Stimulated activated CD4-positive, alpha-beta T cell treated with anti-CD3 and anti-CD28 coated beads, Interleukin-1b, Interleukin-23, amount 100 ng/mL, for 24 hours (primary cell): ENCODE measurements around the gene PGAM4.
"Not testable (repeated sequence)": the region's sequence is repeated elsewhere in the genome, so short reads cannot be mapped to it uniquely, and the experiment has no call there.

Experiments used
- DNase-seq, 4 experiments: peaks; one replicate each; pipeline ENCODE4 v3.0.0-alpha.2; 2020; ENCODE audit warnings: low read depth in 4 of 4, low spot score in 1 of 4

PGAM4 gene

GRCh38 chrX:77969538-77969937, at the start of gene PGAM4:
Gene PGAM4 (minus strand): TSS chrX:77969638. CDS start chrX:77969638, 0 bp downstream.
- DNase-seq: no peak

DNA sequence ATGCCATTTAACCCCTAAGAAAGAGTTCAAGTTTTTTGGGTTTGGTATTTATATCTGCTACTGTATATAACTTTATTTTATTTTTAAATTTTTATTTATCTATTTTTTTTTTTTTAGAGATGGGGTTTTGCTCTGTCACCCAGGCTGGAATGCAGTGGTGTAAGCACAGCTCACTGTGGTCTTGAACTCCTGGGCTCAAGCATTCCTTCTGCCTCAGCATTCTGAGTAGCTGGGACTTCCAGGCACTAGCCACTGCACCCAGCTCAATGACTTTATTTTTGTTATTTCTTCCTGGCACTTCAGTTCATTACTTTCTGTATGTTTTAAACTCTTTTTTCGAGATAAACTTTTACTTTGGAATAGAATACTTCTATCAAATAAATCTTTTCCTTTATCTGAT, 42.4 kb upstream of the PGAM4 start:
- DNase-seq: no peak

DNA sequence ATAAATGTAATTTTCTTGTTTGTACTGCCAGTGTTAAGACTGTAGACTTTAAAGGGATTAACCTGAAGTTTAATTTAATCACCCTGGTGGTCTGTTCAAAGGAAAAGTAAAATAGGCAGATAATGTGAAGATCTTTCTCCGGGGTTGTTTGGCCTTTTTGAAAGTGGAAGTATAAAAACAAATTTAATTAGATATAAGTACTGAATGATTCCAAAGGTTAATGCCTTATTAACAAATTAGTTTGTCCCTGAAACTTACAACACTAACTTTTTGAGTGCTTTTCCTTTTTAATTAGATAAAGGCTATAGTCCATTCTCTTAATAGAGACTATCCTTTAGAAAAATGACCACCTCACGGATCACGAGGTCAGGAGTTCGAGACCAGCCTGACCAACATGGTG, 10.4 kb upstream of the PGAM4 start:
- DNase-seq: no peak

DNA sequence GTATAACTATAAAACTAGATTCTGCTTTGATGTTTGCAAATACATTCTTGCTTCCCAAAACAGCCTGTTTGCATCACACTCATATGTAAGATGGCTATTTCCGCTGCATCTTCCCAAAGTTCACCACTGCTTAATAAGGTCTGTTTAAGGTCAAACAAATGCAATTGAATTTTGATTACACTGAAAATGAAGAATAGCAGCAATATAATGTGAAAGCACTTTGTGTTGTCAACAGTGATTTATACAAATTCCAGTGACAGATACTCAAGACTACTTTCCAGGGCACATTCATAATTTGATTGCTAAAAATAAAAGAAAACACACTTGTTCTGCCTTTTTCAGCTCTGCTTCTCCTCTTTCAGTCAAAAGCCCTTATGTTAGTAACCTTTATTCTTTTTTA, 8.1 kb upstream of the PGAM4 start:
- DNase-seq: no peak

DNA sequence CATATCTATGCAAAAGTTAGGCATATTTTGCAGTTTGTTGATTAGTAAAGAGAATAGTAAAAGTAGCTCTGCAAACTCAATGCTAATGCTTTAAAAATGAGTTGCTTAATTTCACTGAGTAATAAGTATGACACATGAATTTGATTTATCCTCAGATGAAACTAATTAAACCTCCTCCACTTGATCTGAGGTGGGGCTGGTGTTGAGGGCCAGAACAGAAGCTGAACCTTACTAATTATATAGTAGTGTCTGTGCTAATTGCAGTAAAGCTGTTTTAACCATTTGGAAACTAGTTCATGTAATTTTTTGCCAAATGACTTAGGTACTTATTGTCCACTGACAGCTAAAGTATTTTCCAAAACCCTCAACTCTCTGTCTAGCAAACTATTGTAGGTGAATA, 7.7 kb upstream of the PGAM4 start:
- no peak for DNase-seq

DNA sequence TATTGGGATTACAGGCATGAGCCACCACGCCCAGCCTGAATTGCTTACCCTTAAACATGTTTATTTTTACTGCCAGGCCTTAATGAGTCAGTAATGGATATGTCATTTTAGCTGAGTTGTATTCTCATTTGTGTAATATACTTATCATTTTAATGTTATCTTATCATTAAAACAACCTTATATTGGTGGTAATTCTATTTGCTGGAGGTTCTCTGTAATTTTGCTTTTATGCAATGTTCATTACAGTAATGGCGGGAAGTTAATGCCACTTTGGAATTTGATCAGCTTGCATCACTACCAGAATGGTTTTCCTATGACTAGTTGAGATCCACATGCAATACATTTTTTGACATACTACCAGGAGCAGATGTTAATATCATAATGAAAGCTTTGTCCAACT, 6.3 kb upstream of the PGAM4 start:
- DNase-seq: no peak

GRCh38 chrX:77967631-77968030, 1.8 kb downstream of the PGAM4 start:
- DNase-seq: no peak

GRCh38 chrX:77966361-77966760, 3.1 kb downstream of the PGAM4 start:
- DNase-seq: no peak

DNA sequence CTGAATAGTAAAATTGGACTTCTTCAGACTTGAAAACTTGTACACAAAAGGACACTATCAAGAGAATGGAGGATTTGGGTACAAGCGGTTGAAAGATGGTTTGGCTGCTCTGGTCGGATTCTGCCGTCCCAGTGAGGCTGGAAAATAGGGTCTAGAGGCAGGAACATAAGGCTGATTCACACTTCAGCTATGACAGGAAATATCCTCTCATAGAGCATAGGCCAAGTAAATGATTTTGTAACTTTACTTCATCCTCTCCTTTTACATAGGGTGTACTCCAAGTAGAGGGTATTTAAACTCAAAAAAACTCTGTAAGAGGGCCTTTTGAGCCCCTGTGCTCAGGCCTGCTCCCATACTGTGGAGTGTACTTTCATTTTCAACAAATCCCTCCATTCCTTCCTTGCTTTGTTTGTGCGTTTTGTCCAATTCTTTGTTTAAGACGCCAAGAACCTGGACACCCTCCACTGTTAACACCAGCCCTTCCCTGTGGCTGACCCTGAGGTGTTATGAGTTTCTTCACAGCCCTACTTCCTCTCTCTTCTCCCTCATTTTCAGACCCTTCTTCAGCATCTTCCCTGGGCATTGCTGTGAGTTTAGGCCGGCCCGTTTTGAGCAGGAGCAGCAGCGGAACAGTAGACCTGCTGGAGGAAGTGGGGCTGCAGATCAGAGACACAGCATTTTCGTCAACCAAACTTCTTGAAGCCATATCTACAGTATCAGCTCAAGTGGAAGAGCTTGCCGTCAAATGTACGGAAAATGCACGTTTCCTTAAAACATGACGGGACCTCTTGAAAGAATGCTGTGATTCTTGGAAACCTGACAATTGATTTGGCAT, 7.2 kb downstream of the PGAM4 start:
- peak in 1 of 4 experiments; percentile 7 for DNase-seq

DNA sequence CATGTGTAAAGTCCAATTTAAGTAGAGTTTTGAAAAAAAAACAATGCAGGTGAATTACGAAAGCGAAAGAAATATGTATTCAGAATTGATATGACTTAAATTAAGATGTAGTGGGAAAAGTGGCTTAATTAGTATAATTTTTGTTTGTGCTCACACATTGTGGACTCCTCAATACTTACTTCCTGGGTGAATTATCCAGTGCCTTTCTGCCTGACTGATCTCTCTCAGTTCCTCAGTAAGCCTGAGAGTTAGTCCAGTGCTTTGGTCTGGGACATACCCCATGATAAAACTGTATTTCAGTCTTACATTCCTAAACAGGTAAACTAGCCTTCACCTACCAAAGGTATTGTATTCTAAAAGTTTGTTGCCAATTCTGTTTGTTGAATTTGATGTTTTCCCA, 8.4 kb downstream of the PGAM4 start:
- DNase-seq: no peak

GRCh38 chrX:77960567-77960966, 8.9 kb downstream of the PGAM4 start:
- no peak for DNase-seq

DNA sequence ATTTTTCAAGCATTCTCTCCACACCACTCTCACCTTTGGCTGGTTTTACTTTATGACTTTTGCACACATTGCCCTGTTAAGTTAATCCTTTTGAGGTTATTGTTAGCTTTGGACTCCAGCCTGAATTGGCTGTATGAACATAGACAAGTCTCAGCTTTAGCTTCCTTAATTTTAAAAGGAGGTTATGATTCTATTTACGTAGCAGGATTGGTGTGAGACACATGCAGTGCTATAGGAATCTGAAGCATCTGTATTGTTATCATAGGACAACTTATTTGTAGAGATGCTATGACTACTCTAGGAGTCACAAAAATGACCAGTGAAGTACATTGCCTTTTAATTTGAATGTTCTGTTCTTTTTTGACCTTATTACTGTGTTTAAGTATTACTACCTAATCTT, 15.7 kb downstream of the PGAM4 start:
- DNase-seq: no peak

DNA sequence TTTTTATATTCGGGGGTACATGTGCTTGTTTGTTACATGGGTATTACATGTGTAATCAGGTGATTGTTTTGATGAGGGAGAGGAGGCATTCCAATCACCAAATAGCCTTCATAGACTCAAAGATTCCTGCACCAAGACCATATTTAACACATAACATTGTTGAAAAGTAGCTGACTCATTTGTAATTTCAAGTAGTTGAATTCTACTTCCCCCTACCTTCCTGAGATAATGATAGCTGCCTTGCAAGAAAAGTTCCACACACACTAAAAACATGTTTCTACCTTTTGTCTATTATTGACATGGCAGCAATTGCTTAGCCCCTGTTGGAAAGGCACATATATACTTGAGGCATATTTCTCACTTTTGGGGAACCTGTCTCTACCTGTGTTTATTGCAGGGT, 16.1 kb downstream of the PGAM4 start:
- DNase-seq: no peak

- DNase-seq: no peak
Observed at GRCh38 chrX:77952173-77952572, 17.3 kb downstream of the PGAM4 start.

- no peak for DNase-seq
Observed at GRCh38 chrX:77949840-77950239, 19.6 kb downstream of the PGAM4 start.

GRCh38 chrX:77946571-77946970, 22.9 kb downstream of the PGAM4 start:
- no peak for DNase-seq

DNA sequence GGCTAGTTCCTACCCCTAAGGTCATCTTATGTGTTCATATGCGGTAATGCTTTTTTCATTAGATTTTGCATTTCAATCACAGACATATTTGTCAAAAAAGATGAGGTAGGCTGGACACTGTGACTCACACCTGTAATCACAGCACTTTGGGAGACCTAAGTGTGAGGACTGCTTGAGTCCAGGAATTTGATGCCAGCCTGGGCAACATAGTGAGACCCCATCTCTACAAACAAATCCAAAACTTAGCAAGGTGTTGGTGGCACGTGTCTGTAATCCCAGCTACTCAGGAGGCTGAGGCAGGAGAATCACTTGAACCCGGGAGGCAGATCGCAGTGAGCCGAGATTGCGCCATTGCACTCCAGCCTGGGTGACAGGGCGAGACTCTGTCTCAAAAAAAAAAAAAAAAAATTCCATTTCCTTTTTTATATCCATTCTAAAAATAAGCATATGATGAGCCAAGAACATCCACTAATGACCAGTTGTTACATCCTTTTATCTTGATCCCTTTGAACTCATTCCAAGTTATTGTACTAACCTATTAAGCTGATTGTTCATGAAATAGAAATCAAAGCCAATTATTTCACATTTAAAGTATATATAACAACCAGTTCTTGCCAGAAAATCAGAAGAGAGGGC, 23.4 kb downstream of the PGAM4 start:
- DNase-seq: no peak

DNA sequence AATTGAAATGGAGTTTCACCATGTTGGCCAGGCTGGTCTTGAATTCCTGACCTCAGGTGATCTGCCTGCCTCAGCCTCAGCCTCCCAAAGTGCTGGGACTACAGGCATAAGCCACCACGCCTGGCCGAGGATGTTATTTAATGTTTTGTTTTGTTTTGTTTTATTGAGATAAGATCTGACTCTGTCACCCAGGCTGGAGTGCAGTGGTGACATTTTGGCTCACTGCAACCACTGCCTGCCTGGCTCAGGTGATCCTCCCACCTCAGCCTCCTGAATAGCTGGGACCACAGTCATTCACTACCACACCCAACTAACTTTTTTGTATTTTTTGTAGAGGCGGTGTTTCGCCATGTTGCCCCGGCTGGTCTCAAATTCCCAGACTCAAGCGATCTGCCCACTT, 24.4 kb downstream of the PGAM4 start:
- not testable (repeated sequence) for DNase-seq

- DNase-seq: no peak
Observed at GRCh38 chrX:77938083-77938680, 31.3 kb downstream of the PGAM4 start.

DNA sequence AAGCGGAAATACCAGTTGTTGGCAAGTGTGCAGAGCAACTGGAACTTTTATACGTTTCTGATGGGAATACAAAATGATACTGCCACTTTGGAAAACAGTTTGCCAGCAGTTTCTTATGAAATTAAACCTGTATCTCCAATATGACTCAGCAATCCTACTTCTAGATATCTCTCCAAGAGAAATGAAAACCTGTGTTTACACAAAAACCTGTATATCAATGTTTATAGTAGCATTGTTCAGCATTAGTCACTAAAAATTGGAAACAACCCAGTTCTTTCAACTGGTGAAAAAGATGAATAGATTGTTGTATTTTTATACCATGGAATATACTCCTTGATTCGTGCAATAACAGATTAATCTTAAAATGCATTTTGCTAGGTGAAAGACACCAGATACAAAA, 32.1 kb downstream of the PGAM4 start:
- no peak for DNase-seq

DNA sequence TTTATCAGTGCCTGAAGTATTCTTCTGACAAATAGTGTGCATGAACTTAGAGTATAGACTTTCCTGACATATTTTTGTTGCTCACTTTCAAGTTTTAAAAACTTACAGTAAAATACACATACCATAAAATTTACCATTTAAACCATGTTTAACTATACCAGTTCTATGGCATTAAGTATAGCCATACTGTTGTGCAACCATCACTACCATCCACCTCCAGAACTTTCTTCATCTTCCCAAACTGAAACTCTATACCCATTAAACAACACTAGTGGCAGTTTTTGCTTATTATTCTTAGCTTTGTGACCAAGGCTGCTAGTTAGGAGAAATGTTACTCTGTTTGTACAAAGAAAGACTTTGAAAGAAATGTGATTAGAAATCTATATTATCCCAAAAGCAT, 33.1 kb downstream of the PGAM4 start:
- no peak for DNase-seq

DNA sequence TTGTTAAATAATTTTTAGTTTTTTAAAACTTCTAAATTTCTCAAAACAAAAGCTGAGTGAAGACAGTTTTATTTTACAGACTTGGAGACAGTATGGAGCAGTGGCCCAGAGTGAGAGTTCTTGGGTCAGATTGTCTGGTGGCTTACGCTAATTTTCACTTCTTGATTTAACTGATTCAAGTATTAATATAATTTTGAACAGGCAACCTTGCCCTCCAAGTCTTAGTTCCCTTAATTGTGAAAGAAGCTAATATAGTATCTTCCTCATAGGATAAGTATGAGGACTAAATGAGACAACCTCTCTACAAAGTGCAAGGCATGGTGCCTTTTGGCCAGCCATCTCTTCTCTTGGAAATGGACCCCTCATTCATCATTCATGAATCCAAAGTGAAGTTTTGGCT, 33.6 kb downstream of the PGAM4 start:
- DNase-seq: no peak
